ENCODE data around the gene ABCA5. TPM values are rescaled to one million over a fixed set of nuclear protein-coding genes. Genes with fewer than 3 reads are reported as not detected.

The ABCA5 gene
- polyA plus RNA-seq, 1 of the 3 experiments (the other 2 are of a cell fraction), result 2.0 TPM

- DNase-seq, result no peak
- Histone ChIP-seq H3K4me2 (peak overlapping the region; percentile 52; the same call in 1 of the 2 replicates), H3K79me2 (ENCODE audit: insufficient read depth) (no peaks in the 10 kb centered on the region), H3K9me3 (no peaks in the 10 kb centered on the region), H3K9me2 (no peaks in the 10 kb centered on the region; the same call in 1 of the 2 replicates), H3K27me3 (ENCODE audit: insufficient read depth) (no peaks in the 10 kb centered on the region), H2AFZ (ENCODE audit: low read depth) (peak overlapping the region; percentile 58), H3F3A (replicated peaks; ENCODE audit: insufficient read depth) (peaks cover 9% of the 10 kb centered on the region), H3K27ac (ENCODE audit: low read depth in 2 of 2, low read length in 1 of 2) (peak overlapping the region in 1 of 2 experiments; percentile 19; a peak in 2 of 4 replicates), H4K20me1 (ENCODE audit: insufficient read depth) (no peaks in the 10 kb centered on the region), H3K9ac (no peak overlapping the region), H3K4me3 (ENCODE audit: low read depth in 2 of 2, low read length in 1 of 2) (no peak overlapping the region), H3K4me1 (ENCODE audit: control insufficient read depth in 1 of 2, insufficient read depth in 2 of 2, low read depth in 1 of 2, low read length in 1 of 2) (peaks cover 0 to 4% of the 10 kb centered on the region in 2 experiments; a peak in 1 of 4 replicates), H3K36me3 (replicated peaks in 1 of 2; ENCODE audit: control insufficient read depth in 1 of 2, insufficient read depth in 2 of 2, low read length in 1 of 2) (peaks cover 0 to 12% of the 10 kb centered on the region in 2 experiments)
- TF ChIP-seq PBX3 (IDR thresholded peaks at IDR 0.05), result peak; percentile 56
- 0 out of 4 replicates have a peak, but pooled peaks of 1 of the 2 experiments have one; percentile 26 for TF ChIP-seq EP300 (IDR thresholded peaks at IDR 0.05; ENCODE audit: borderline replicate concordance in 1 of 2, low read depth in 1 of 2, low read length in 1 of 2)
- TF ChIP-seq MEF2A (IDR thresholded peaks at IDR 0.05; ENCODE audit: borderline replicate concordance, low read depth), result 0 out of 2 replicates have a peak, but pooled peaks have one; percentile 43
- TF ChIP-seq REST (IDR thresholded peaks at IDR 0.05; ENCODE audit: low read depth, low read length), result no peak
- 0 out of 2 replicates have a peak, but pooled peaks have one; percentile 17 for TF ChIP-seq JUND (IDR thresholded peaks at IDR 0.05)
- CTCF ChIA-PET, result interaction anchor here (1.2 to 16.2 kb wide), 3 partner anchors 10 to 473 kb away, joined by 3 to 185 read pairs (median 63); no protein-coding TSS in a partner anchor
- WGBS (ENCODE audit: low lambda C conversion rate), result 77% methylated on average over 4 of the region's 4 CpGs
- POLR2A ChIA-PET, result no interaction called here
These were observed 76.3 kb downstream of the ABCA5 start for GRCh38 chr17:69250641-69251040.

GRCh38 chr17:69246726-69247375 is 80.1 kb downstream of the ABCA5 start:
- DNase-seq, result peak; percentile 39
- 54% methylated on average over 4 of the region's 4 CpGs for WGBS (ENCODE audit: low lambda C conversion rate)
- Histone ChIP-seq H3K9me2 (no peaks in the 10 kb centered on the region; the same call in 1 of the 2 replicates), H4K20me1 (ENCODE audit: insufficient read depth) (no peaks in the 10 kb centered on the region), H3K79me2 (ENCODE audit: insufficient read depth) (no peaks in the 10 kb centered on the region), H3K36me3 (replicated peaks in 1 of 2; ENCODE audit: control insufficient read depth in 1 of 2, insufficient read depth in 2 of 2, low read length in 1 of 2) (peaks cover 0 to 3% of the 10 kb centered on the region in 2 experiments), H3K4me3 (ENCODE audit: low read depth in 2 of 2, low read length in 1 of 2) (no peak overlapping the region; a peak in 1 of 4 replicates), H3K27me3 (ENCODE audit: insufficient read depth) (no peaks in the 10 kb centered on the region), H3F3A (replicated peaks; ENCODE audit: insufficient read depth) (peaks cover 15% of the 10 kb centered on the region), H3K4me1 (ENCODE audit: control insufficient read depth in 1 of 2, insufficient read depth in 2 of 2, low read depth in 1 of 2, low read length in 1 of 2) (peaks cover 0 to 4% of the 10 kb centered on the region in 2 experiments; a peak in 1 of 4 replicates), H3K9ac (no peak overlapping the region), H3K4me2 (no peak overlapping the region), H3K27ac (ENCODE audit: low read depth in 2 of 2, low read length in 1 of 2) (no peak overlapping the region), H2AFZ (ENCODE audit: low read depth) (peak overlapping the region; percentile 15; the same call in 1 of the 2 replicates), H3K9me3 (no peaks in the 10 kb centered on the region)
- ChIA-PET CTCF (interaction anchor here (0.6 to 16.2 kb wide), 28 partner anchors 8 to 589 kb away, joined by 3 to 185 read pairs (median 4); no protein-coding TSS in a partner anchor), POLR2A (no interaction called here)
- TF ChIP-seq ZBTB33 (IDR thresholded peaks at IDR 0.05; ENCODE audit: borderline replicate concordance, low read depth) (no peak), SMC3 (IDR thresholded peaks at IDR 0.05; ENCODE audit: low read depth, low read length) (peak; percentile 49), TEAD4 (IDR thresholded peaks at IDR 0.05; ENCODE audit: borderline replicate concordance, insufficient read depth) (no peak), CTCF (IDR thresholded peaks at IDR 0.05) (peak; percentile 95), RAD21 (IDR thresholded peaks at IDR 0.05; ENCODE audit: low read length) (peak; percentile 80)

Measured in SK-N-SH (cell line).